HG03520 (cell line): ENCODE measurements around the gene TEX19.

ENCODE experiments used
- ATAC-seq: cut with Tn5 transposase; IDR thresholded peaks from one replicate; pipeline ENCODE4 v1.9.1; 2021; ENCODE audit warnings: mild to moderate bottlenecking, moderate library complexity; ENCODE audit not compliant: unreplicated experiment

TEX19 gene

GRCh38 chr17:82320956-82321927, 37.8 kb upstream of the TEX19 start:
- ATAC-seq, result no peak

GRCh38 chr17:82321947-82322466, 37.0 kb upstream of the TEX19 start:
- no peak for ATAC-seq

GRCh38 chr17:82322526-82323453, 36.3 kb upstream of the TEX19 start:
- ATAC-seq, result no peak

- no peak for ATAC-seq
These were observed 35.4 kb upstream of the TEX19 start for GRCh38 chr17:82323514-82324234.

- no peak for ATAC-seq
These were observed 34.3 kb upstream of the TEX19 start for GRCh38 chr17:82324566-82325285.

GRCh38 chr17:82325286-82326180, 33.5 kb upstream of the TEX19 start:
- ATAC-seq, result no peak

- ATAC-seq, result no peak
These were observed 31.8 kb upstream of the TEX19 start for GRCh38 chr17:82327289-82327688.

GRCh38 chr17:82327757-82328140, 31.3 kb upstream of the TEX19 start:
- no peak for ATAC-seq

- no peak for ATAC-seq
These were observed 30.7 kb upstream of the TEX19 start for GRCh38 chr17:82328141-82328993.

GRCh38 chr17:82328994-82329507, 30.0 kb upstream of the TEX19 start:
- no peak for ATAC-seq

GRCh38 chr17:82329683-82330321, 29.2 kb upstream of the TEX19 start:
- ATAC-seq, result no peak

GRCh38 chr17:82330322-82331239, 28.5 kb upstream of the TEX19 start:
- no peak for ATAC-seq

- no peak for ATAC-seq
These were observed 27.6 kb upstream of the TEX19 start for GRCh38 chr17:82331345-82331939.

GRCh38 chr17:82332669-82333278, 26.3 kb upstream of the TEX19 start:
- no peak for ATAC-seq
